Activated CD8-positive, alpha-beta memory T cell treated with anti-CD3 and anti-CD28 coated beads for 48 hours (primary cell): ENCODE measurements around the gene TNK2.

Source experiments
- DNase-seq, 3 experiments: peaks; one replicate each; pipeline ENCODE4 v3.0.0-alpha.2; 2020; ENCODE audit warnings: low read depth in 2 of 3, low spot score in 2 of 3

TNK2 gene

GRCh38 chr3:195900436-195901355 lies 7.7 kb downstream of the TNK2 start:
- no peak for DNase-seq

GRCh38 chr3:195899701-195900435 lies 8.5 kb downstream of the TNK2 start:
- no peak for DNase-seq

GRCh38 chr3:195897853-195898415 lies 10.4 kb downstream of the TNK2 start:
- no peak for DNase-seq

- no peak for DNase-seq
These were observed 11.1 kb downstream of the TNK2 start for GRCh38 chr3:195897081-195897852.

- DNase-seq: no peak
These were observed 11.8 kb downstream of the TNK2 start for GRCh38 chr3:195896361-195897080.

GRCh38 chr3:195895861-195896360 lies 12.4 kb downstream of the TNK2 start:
- DNase-seq: peak; percentile 33 to 54 (median 50)

- DNase-seq: peak; percentile 28 to 42 (median 33)
These were observed 13.1 kb downstream of the TNK2 start for GRCh38 chr3:195895078-195895860.

GRCh38 chr3:195893916-195894465 lies 14.4 kb downstream of the TNK2 start:
- DNase-seq: no peak

- no peak for DNase-seq
These were observed 14.8 kb downstream of the TNK2 start for GRCh38 chr3:195893516-195893915.

- DNase-seq: no peak
These were observed 15.3 kb downstream of the TNK2 start for GRCh38 chr3:195893044-195893395.

- DNase-seq: no peak
These were observed 16.0 kb downstream of the TNK2 start for GRCh38 chr3:195892105-195893043.

- no peak for DNase-seq
These were observed 16.8 kb downstream of the TNK2 start for GRCh38 chr3:195891431-195892104.

GRCh38 chr3:195889870-195890295 lies 18.5 kb downstream of the TNK2 start:
- no peak for DNase-seq

GRCh38 chr3:195888981-195889869 lies 19.1 kb downstream of the TNK2 start:
- no peak for DNase-seq

- DNase-seq: no peak
These were observed 20.0 kb downstream of the TNK2 start for GRCh38 chr3:195888311-195888761.

GRCh38 chr3:195887670-195888069 lies 20.7 kb downstream of the TNK2 start:
- DNase-seq: no peak
